Aorta (tissue), 5 donors: Measurements from ENCODE around the gene ATG14. TPM values are rescaled to one million over a fixed set of nuclear protein-coding genes. Genes with fewer than 3 reads are reported as not detected.
A peak's percentile ranks its signal among the peaks of the same experiment; 100 is the strongest.

Experiments
- ATAC-seq: fragments of 200-7000 bp; cut with Tn5 transposase; one replicate; pipeline ENCODE4 v1.9.1; 2022; ENCODE audit warnings: moderate library complexity; ENCODE audit not compliant: low FRiP score
- DNase-seq, 2 donors: peaks; one replicate each; pipeline ENCODE4 v3.0.0-alpha.2; 2020
- H3K27ac ChIP-seq, 2 donors: one replicate each; pipeline ENCODE4 v1.5.1; 2013; ENCODE audit warnings: low read length in 2 of 2, mild to moderate bottlenecking in 2 of 2, moderate library complexity in 2 of 2, control low read depth in 1 of 2, inconsistent platforms in 1 of 2, low read depth in 1 of 2
- H3K27me3 ChIP-seq, 2 donors: one replicate each; pipeline ENCODE4 v1.6.1; 2013; ENCODE audit warnings: control low read depth in 1 of 2, low read length in 1 of 2, mild to moderate bottlenecking in 1 of 2, moderate library complexity in 1 of 2; ENCODE audit not compliant: insufficient read depth in 2 of 2, control insufficient read depth in 1 of 2
- H3K36me3 ChIP-seq, 2 donors: one replicate each; pipeline ENCODE4 v1.6.1; 2013; ENCODE audit warnings: control low read depth in 1 of 2, low read length in 1 of 2, mild to moderate bottlenecking in 1 of 2; ENCODE audit not compliant: insufficient read depth in 2 of 2, control insufficient read depth in 1 of 2
- H3K4me1 ChIP-seq, 2 donors: one replicate each; pipeline ENCODE4 v1.6.1; 2013; ENCODE audit warnings: low read length in 2 of 2, control low read depth in 1 of 2, mild to moderate bottlenecking in 1 of 2, moderate library complexity in 1 of 2; ENCODE audit not compliant: insufficient read depth in 2 of 2, control insufficient read depth in 1 of 2
- H3K4me3 ChIP-seq, 2 donors: one replicate each; pipeline ENCODE4 v1.5.1; 2013; ENCODE audit warnings: low read length in 2 of 2, control low read depth in 1 of 2, mild to moderate bottlenecking in 1 of 2
- H3K9me3 ChIP-seq: one replicate; pipeline ENCODE4 v1.6.1; 2013; ENCODE audit warnings: mild to moderate bottlenecking, low read length; ENCODE audit not compliant: control insufficient read depth
- WGBS, 2 donors: extraction: QIAGEN DNeasy Blood & Tissue Kit; methylation state at CpG; one replicate each; pipeline ENCODE4 v1.1.7; 2013; 5-methylcytosine and 5-hydroxymethylcytosine counted together
- intact Hi-C, 2 donors: fragments of 100-400 bp; cut with DNase I; formaldehyde crosslinking; loops; one replicate each; pipeline versions ENCODE4 v1.14.2 to v1.15.0; 2022
- polyA plus RNA-seq, 2 donors: library from polyadenylated mRNA; stranded (reverse); fragments of 200-250 nt; gene quantifications; one replicate each; pipeline ENCODE4 v1.2.3, GENCODE V29; 2013
- total RNA-seq, 2 donors: library from RNA; stranded (reverse); fragmentation: NEBNext Ultra II Directional; extraction: Animal tissue kit (Norgen Biotek cat#: 25700); gene quantifications; one replicate each; pipeline ENCODE4 v1.2.1, GENCODE V29; 2021
- donor health status: healthy with polysubstance abuse.
- donor health status: Bipolar disorder and iron deficiency.
- donor health status: DM: no; HTN: no; CAD: no.
- donor health status: DM: no; HTN: no; CAD: no.
- donor health status: DM: yes; HTN: yes; CAD: no.

ATG14 gene
- total and polyA plus RNA-seq, 4 donors: 6.0 to 19.4 (median 15.1) TPM

DNA sequence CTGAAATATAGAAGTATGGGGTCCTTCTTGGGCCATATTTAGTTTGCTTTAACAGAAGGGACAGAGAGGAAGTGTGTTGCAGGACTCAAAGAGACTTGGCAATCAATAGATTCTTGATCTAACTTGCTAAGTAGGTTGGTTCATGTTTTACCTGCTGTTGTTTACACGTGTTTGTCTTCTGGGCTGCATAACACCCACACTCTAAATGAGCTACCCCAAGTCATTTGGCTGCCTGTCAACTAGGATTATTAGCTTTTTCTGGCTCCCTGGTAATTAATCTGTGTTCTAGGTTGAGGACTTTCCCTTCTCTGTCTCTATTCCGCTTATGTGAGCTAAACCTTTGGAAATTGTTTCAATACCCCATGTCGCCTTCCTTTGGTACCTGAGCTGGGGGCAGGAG is 38.9 kb upstream of the ATG14 start:
- Histone ChIP-seq H3K9me3 (no peaks in the 10 kb centered on the region), H3K27me3 (no peaks in the 10 kb centered on the region), H3K4me1 (peaks cover 0 to 3% of the 10 kb centered on the region in 2 donors), H3K36me3 (no peaks in the 10 kb centered on the region), H3K27ac (no peak overlapping the region), H3K4me3 (no peak overlapping the region)
- WGBS, 2 donors: 83 to 89% methylated on average over 3 of the region's 3 CpGs
- no peak for DNase-seq
- intact Hi-C loops: no loop called here
- no peak for ATAC-seq

DNA sequence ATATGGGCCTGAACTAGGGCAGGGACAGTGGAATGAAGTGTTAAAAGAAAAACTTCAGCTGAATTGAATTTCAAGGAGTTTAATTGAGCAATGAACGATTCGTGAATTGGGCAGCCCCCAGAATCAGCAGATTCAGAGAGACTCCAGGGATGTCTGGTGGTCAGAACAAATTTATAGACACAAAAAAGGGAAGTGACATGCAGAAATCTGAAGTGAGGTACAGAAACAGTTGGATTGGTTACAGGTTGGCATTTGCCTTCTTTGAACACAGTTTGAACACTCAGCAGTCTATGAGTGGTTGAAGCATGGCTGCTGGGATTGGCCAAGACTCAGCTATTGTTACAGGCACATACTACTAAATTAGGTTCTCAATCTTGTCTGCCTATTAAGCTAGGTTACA is 38.5 kb upstream of the ATG14 start:
- H3K27me3 ChIP-seq: no peaks in the 10 kb centered on the region
- DNase-seq (no peak), ATAC-seq (no peak)
- no peaks in the 10 kb centered on the region for H3K9me3 ChIP-seq
- peaks cover 0 to 3% of the 10 kb centered on the region in 2 donors for H3K4me1 ChIP-seq
- H3K27ac ChIP-seq: no peak overlapping the region
- intact Hi-C loops: no loop called here
- WGBS, 2 donors: 61 to 90% methylated on average over 2 of the region's 2 CpGs
- H3K4me3 ChIP-seq: no peak overlapping the region
- H3K36me3 ChIP-seq: no peaks in the 10 kb centered on the region

DNA sequence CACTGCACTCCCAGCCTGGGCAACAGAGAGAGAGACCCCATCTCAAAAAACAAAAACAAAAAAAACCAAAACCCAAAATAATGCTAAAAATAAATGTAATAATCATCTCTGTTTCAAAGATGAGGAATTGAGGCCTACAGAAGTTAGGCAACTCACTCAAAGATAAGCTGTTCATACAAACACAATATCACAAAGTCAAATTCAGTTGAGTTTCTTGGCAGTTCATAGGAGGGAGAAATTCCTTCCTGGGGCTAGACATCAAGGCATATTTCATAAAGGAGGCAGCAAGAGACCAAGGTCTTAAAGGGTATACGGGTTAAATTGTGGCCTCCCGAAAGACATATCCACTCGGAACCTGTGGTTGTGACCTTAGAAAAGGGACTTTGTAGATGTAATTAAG is 37.5 kb upstream of the ATG14 start:
- no peak for ATAC-seq
- H3K4me3 ChIP-seq: no peak overlapping the region
- no peak overlapping the region for H3K27ac ChIP-seq
- no peak for DNase-seq
- WGBS, 2 donors: 94 to 96% methylated on average over 3 of the region's 3 CpGs
- H3K27me3 ChIP-seq: no peaks in the 10 kb centered on the region
- intact Hi-C loops: loop anchor here (2.0 to 10.0 kb wide), 4 partner anchors 132 to 1023 kb away; partner anchors contain the start of gene KTN1 (in 2 of the 2)
- H3K4me1 ChIP-seq: peaks cover 0 to 3% of the 10 kb centered on the region in 2 donors
- H3K36me3 ChIP-seq: no peaks in the 10 kb centered on the region
- H3K9me3 ChIP-seq: no peaks in the 10 kb centered on the region

DNA sequence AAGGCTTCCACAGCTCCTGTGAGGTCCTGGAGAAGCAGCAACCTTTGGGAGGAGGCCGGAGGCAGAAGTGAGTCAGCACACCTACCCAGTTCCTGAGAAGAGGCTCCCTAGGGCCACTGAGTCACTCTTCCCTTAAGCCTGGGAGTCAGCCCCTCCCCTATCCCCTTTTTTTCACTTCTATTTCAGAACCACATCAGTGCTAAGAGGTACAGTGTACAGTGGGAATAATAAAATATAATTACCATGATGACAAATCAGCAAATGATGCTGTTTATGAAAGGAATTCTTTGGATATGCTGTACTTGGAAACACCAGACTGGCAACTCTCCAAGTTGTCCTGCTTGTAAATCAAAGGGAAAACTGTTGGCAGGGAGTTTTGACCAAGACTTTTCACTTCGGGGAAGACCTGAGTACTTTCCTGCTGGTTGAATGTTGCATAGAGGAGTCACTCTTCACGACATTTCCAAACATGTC is 36.5 kb upstream of the ATG14 start:
- DNase-seq: peak; percentile 71 to 89
- Histone ChIP-seq H3K4me1 (peaks cover 0 to 3% of the 10 kb centered on the region in 2 donors), H3K9me3 (no peaks in the 10 kb centered on the region), H3K27ac (no peak overlapping the region), H3K36me3 (no peaks in the 10 kb centered on the region), H3K4me3 (no peak overlapping the region), H3K27me3 (no peaks in the 10 kb centered on the region)
- WGBS, 2 donors: 12 to 17% methylated on average over 3 of the region's 3 CpGs
- peak; percentile 70 for ATAC-seq
- intact Hi-C loops: loop anchor here (2.0 to 10.0 kb wide), 4 partner anchors 133 to 1024 kb away; partner anchors contain the start of gene KTN1 (in 2 of the 2)

DNA sequence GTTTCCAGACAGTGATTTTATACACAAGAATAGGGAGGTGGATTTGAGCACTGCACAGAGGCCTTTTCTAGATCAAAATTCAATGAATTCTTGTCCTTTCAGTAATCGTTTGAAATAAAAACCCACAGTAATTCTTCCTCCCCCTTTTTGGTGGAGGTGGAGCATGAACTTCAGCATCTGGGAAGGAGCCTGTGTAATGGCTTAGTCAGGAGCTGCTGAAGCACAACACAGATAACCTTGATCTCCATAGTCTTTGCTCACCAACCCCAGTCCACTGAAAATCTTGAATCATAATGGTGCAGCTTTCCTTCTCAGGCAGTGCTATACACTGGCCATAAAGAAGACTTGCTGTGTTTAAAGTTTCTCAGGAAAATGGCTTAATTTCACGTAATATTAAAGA is 35.2 kb upstream of the ATG14 start:
- no peak for ATAC-seq
- no peaks in the 10 kb centered on the region for H3K9me3 ChIP-seq
- WGBS, 2 donors: 51 to 53% methylated on average over 2 of the region's 2 CpGs

DNA sequence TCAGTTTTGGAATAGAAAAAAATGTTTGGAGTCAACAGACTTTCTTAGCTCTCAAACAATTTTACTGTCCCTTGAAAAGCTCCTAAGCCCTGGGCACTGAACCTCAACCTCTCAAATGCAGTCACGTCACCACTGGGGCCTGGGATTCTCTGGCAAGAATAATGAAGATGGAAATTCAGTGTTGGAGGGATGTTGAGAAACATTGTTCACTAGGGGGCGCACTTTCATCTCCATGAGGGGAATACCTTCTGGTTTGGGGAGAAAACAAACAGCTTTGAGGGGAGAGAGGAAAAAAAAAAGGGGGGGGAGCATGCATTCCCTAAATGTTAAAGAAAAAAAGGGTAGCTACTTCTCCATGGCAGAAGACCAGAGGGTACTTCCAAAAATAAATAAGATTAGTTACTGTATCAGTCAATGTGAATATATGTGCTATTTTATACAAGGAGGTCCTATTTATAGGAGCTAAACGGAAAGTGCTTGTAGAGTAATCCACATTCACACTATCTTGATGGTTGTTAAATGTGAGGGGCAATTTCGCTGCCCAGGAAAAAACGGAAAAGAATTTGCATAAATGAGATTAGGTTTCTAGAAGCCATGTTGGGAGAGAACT is 34.6 kb upstream of the ATG14 start:
- Histone ChIP-seq H3K4me3 (no peak overlapping the region), H3K36me3 (no peaks in the 10 kb centered on the region), H3K4me1 (peaks cover 0 to 3% of the 10 kb centered on the region in 2 donors), H3K9me3 (no peaks in the 10 kb centered on the region), H3K27ac (no peak overlapping the region), H3K27me3 (no peaks in the 10 kb centered on the region)
- 19 to 22% methylated on average over 5 of the region's 5 CpGs for WGBS, 2 donors
- ATAC-seq: peak; percentile 72
- intact Hi-C loops: loop anchor here (5.0 to 10.0 kb wide), 3 partner anchors 139 to 1026 kb away; partner anchors contain the start of gene KTN1 (in 1 of the 2)
- no peak for DNase-seq

More for the DNA sequence above, 35.2 kb upstream of the ATG14 start:
- no peaks in the 10 kb centered on the region for H3K36me3 ChIP-seq
- intact Hi-C loops: loop anchor here (5.0 to 10.0 kb wide), 3 partner anchors 138 to 1025 kb away; partner anchors contain the start of gene KTN1 (in 1 of the 2)
- no peak overlapping the region for H3K27ac ChIP-seq
- H3K4me3 ChIP-seq: no peak overlapping the region
- no peak for DNase-seq
- H3K27me3 ChIP-seq: no peaks in the 10 kb centered on the region
- H3K4me1 ChIP-seq: peaks cover 0 to 3% of the 10 kb centered on the region in 2 donors

DNA sequence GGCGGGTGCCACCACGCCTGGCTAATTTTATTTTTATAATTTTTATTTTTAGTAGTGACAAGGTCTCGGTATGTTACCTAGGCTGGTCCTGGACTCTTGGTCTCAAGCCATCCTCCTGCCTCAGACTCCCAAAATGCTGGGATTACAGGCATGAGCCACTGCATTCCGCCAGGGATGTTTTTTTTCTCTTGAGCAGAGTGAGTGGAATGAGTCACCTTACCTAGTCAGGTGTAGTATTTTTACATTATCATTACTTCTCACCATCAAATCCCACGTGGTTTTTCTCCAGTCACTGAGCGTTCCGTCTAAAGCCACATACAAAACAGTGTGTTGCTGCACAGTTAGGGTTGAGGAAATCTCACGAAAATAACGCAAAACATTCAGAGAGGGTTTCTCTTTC is 29.7 kb upstream of the ATG14 start:
- no peaks in the 10 kb centered on the region for H3K27me3 ChIP-seq
- 81 to 82% methylated on average over 9 of the region's 9 CpGs for WGBS, 2 donors
- H3K36me3 ChIP-seq: no peaks in the 10 kb centered on the region
- H3K27ac ChIP-seq: no peak overlapping the region
- no peak for DNase-seq
- ATAC-seq: no peak
- intact Hi-C loops: loop anchor here (10.0 kb wide), 2 partner anchors 144 to 244 kb away; partner anchors contain the start of gene KTN1 (in 1 of the 2)
- no peak overlapping the region for H3K4me3 ChIP-seq
- H3K9me3 ChIP-seq: no peaks in the 10 kb centered on the region
- no peaks in the 10 kb centered on the region for H3K4me1 ChIP-seq

DNA sequence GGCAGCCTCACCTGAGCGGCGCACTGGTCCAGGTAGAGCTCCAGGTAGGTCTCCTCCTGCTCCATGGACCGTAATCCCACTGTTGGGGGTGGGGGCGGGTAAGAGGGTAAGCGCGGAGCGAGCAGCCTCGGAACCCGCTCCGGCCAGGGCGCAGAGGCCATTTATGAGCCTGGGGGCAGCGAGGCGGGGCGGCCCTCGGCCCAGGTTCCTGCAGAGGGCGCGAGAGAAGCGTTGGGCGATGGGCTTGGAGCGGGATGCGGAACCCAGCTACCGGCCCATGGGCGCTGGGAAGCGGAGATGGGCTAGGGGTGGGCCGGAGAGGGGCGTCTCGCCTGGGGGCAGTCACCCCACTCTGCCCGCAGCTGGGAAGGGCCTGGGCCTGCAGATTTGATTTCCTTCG is 28.8 kb upstream of the ATG14 start, which contains the start of gene TBPL2:
TBPL2 (minus strand) TSS at position 232 of the 400 bp plus-strand sequence; CDS start at position 65, 167 bp downstream.
- DNase-seq: no peak
- no peak for ATAC-seq
- H3K27me3 ChIP-seq: no peaks in the 10 kb centered on the region
- no peaks in the 10 kb centered on the region for H3K36me3 ChIP-seq
- H3K9me3 ChIP-seq: no peaks in the 10 kb centered on the region
- intact Hi-C loops: loop anchor here (10.0 kb wide), 2 partner anchors 144 to 244 kb away; partner anchors contain the start of gene KTN1 (in 1 of the 2)
- 28 to 38% methylated on average over 27 to 29 of the region's 29 CpGs for WGBS, 2 donors
- no peak within 1 kb of the TSS for H3K27ac ChIP-seq
- no peak within 1 kb of the TSS for H3K4me3 ChIP-seq
- no peaks in the 10 kb centered on the region for H3K4me1 ChIP-seq
